Lower leg skin (tissue), 4 donors: Measurements from ENCODE around the gene IKZF1. TPM values are rescaled to one million over a fixed set of nuclear protein-coding genes. Genes with fewer than 3 reads are reported as not detected.

Experiments
- DNase-seq, 2 donors: peaks; one replicate each; pipeline ENCODE4 v3.0.0-alpha.2; 2019; ENCODE audit warnings: low spot score in 2 of 2
- H3K4me3 ChIP-seq: fragments of 200-600 bp; sonication (generic); 2 replicates; pipeline ENCODE4 v1.5.1; 2017; ENCODE audit warnings: mild to moderate bottlenecking, low read depth; ENCODE audit not compliant: poor library complexity, severe bottlenecking
- POLR2A ChIP-seq, 2 donors: fragments of 450-650 bp; IDR thresholded peaks; one replicate each; pipeline ENCODE4 v1.6.1; 2016 to 2017; ENCODE audit warnings: antibody characterized with exemption in 2 of 2, mild to moderate bottlenecking in 1 of 2, moderate library complexity in 1 of 2
- WGBS, 2 donors: methylation state at CpG; one replicate each; pipeline ENCODE4 v1.1.5; 2018; 5-methylcytosine and 5-hydroxymethylcytosine counted together
- intact Hi-C: fragments of 100-400 bp; cut with DNase I; formaldehyde crosslinking; loops from one replicate; pipeline ENCODE4 v1.15.0; 2023; ENCODE audit warnings: low total_unique reads
- total RNA-seq, 4 donors: library from RNA; depleted of rRNA; stranded (reverse); fragments of >200 nt; gene quantifications; one replicate each; pipeline ENCODE4 v1.1.0, GENCODE V29; 2016
- TF ChIP-seq, protein P1 (sequence below), 3 donors: fragments of 450-650 bp; IDR thresholded peaks; one replicate each; pipeline ENCODE4 v1.5.1; 2016; ENCODE audit warnings: antibody characterized with exemption in 3 of 3, mild to moderate bottlenecking in 3 of 3, moderate library complexity in 2 of 3

IKZF1 gene
- total RNA-seq, 4 donors from 2014 or later: 5.3 to 10.8 (median 7.6) TPM

DNA sequence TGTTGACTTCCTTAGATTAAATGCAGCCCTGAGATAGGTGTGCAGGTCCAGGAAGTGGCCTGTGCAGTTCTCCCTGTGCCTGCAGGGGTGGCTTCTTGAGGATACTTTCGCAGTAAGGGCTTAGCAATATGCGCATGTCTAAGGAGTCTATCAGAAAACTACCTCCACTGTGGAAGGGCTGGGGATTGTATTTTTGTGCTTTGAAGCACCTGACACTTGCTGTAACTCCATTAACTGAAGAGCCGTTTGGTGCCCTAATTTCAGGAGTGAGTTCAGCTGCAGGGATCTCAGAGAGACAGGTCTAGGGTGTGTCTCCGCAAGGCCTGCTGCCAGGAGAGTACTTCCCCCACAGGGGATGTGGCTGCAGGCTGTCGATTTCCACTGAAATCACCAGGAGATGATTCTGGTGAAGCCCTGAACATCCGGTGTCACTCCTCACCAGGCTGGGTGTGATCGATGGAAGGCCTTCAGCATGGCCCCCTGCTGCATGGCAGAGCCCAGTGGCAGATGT, 35.5 kb downstream of the IKZF1 start:
- TF ChIP-seq, protein P1, sequence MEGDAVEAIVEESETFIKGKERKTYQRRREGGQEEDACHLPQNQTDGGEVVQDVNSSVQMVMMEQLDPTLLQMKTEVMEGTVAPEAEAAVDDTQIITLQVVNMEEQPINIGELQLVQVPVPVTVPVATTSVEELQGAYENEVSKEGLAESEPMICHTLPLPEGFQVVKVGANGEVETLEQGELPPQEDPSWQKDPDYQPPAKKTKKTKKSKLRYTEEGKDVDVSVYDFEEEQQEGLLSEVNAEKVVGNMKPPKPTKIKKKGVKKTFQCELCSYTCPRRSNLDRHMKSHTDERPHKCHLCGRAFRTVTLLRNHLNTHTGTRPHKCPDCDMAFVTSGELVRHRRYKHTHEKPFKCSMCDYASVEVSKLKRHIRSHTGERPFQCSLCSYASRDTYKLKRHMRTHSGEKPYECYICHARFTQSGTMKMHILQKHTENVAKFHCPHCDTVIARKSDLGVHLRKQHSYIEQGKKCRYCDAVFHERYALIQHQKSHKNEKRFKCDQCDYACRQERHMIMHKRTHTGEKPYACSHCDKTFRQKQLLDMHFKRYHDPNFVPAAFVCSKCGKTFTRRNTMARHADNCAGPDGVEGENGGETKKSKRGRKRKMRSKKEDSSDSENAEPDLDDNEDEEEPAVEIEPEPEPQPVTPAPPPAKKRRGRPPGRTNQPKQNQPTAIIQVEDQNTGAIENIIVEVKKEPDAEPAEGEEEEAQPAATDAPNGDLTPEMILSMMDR (IDR thresholded peaks at IDR 0.05): no peak
- no peak for TF ChIP-seq POLR2A (IDR thresholded peaks at IDR 0.05)
- intact Hi-C loops: no loop called here
- H3K4me3 ChIP-seq: no peak overlapping the region
- DNase-seq: no peak
- WGBS, 2 donors: 39 to 54% methylated on average over 7 of the region's 7 CpGs

DNA sequence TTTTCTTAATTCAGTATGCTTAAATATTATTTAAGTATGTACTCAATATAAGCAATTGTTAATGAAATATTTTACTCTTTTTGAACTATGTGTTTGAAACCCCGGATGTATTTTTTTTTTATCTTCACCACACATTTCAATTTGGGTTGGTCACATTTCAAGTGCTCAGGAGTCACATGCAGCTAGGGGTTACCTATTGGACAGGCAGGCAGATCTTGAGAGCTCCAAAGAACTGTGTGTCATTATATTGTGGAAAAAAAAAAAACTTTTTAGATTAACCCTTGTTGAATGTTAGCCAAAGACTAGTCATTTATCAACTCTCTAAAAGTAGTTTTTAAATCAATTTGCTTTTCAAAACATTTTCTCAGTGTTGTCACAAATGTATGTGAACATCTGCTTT, 37.2 kb downstream of the IKZF1 start:
- intact Hi-C loops: no loop called here
- no peak overlapping the region for H3K4me3 ChIP-seq
- TF ChIP-seq, protein P1 (IDR thresholded peaks at IDR 0.05): no peak
- no peak for TF ChIP-seq POLR2A (IDR thresholded peaks at IDR 0.05)
- DNase-seq: no peak
- 62 to 74% methylated on average over 1 of the region's 1 CpG for WGBS, 2 donors

DNA sequence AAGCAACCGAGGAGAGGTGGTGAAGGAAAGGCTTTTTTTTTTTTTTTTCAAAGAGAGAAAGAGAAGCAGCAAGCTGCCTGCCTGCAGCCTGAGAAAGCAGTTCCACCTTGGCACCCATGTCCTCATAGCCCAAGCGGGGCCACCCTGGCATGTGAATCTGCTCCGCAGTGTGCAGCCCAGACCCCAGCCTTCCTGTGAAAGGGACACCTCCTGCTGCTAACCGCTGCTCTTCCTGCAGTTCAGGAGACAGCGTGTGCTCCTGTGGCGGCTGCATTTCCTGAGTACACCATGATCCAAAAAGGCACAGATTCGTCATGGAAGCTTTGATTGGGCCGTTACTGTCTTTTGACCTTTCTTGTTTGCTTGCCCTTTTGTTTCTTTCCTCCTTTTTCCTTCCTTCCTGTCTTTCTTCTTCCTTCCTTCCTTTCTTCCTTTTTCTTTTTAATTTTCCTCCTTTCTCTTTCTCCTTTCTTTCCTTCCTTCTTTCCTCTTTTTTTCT, 38.1 kb downstream of the IKZF1 start:
- intact Hi-C loops: no loop called here
- no peak overlapping the region for H3K4me3 ChIP-seq
- WGBS, 2 donors: 17 to 28% methylated on average over 8 of the region's 8 CpGs
- TF ChIP-seq POLR2A (IDR thresholded peaks at IDR 0.05): no peak
- TF ChIP-seq, protein P1 (IDR thresholded peaks at IDR 0.05): no peak
- no peak for DNase-seq

DNA sequence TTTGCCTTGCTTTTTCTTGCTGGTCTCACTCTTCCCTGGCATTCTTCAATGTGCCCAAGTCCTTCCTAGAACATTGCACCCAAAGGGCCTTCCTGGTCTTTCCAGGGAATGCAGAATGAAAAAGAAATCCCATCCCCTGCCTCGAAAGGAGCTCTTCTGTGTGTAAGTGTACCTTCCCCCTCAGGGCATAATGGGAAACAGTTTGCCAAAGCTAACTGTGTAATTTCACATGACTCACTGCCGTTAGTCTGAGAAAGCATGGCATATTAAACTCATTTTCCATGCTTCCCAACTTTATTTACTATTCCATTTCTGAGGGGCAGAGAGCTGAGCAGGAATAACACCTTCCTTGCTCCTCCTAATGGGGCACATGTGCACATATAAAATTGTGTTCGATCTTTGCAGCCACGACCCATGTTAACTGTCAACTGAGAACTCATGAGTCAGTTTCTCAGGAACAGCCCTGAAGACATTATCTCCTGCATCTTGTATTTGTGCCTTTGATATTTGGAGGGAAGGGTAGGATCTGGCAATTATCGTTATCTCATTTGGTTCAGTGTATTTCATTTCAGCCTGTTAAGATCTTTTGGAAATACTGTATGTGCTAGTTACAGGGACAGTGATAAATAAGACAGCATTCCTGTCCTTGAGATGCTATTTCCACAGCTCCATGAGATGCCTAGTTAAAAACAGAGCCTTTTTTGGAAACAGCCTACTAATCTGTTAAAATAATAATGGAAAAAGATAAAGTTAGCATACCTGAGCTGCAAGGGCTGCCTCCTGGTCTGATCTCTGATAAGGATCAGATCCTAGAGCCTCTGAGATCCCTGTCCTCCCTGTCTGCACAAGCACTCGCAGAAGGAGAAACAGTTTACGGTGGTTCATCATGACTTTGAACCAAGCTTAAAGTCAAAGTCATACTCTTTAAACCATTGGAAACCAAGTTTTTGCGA, 42.3 kb downstream of the IKZF1 start:
- 44% methylated on average over 8 of the region's 8 CpGs for WGBS, 2 donors
- no peak for TF ChIP-seq POLR2A (IDR thresholded peaks at IDR 0.05)
- TF ChIP-seq, protein P1 (IDR thresholded peaks at IDR 0.05): no peak
- no peak overlapping the region for H3K4me3 ChIP-seq
- intact Hi-C loops: loop anchor here (5.0 kb wide), 1 partner anchor 1370 kb away; no protein-coding TSS in a partner anchor
- DNase-seq: no peak

DNA sequence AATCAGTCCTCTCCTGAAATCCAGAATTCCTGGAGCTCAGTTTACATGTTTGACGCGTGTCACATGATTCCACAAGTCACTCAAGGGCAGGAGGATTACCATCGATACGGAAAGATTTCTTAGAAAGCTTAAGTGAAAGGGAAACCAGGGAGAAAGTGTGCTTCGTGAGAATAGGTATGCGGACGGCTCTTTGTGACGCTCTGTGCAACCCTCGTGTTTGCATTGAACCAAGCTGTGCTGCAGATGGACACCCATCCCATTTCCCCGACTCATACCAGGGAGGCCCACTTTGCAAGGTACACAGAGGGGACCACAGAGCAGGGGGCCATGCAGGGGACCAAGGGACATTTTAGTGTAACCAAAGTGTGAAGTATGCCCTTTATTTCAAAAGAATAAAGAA, 43.2 kb downstream of the IKZF1 start:
- DNase-seq: no peak
- intact Hi-C loops: loop anchor here (5.0 kb wide), 1 partner anchor 1370 kb away; no protein-coding TSS in a partner anchor
- no peak overlapping the region for H3K4me3 ChIP-seq
- 87 to 90% methylated on average over 10 of the region's 10 CpGs for WGBS, 2 donors
- TF ChIP-seq POLR2A (IDR thresholded peaks at IDR 0.05): no peak
- TF ChIP-seq, protein P1 (IDR thresholded peaks at IDR 0.05): no peak
